DND-41 (cell line): ENCODE measurements around the gene CTAGE15.
"Not testable (repeated sequence)": the region's sequence is repeated elsewhere in the genome, so short reads cannot be mapped to it uniquely, and the experiment has no call there.

Experiments used
- ATAC-seq: fragments of 200-7000 bp; cut with Tn5 transposase; 3 replicates; pipeline ENCODE4 v1.9.1; 2021; ENCODE audit warnings: low read depth; ENCODE audit not compliant: insufficient read depth
- DNase-seq: peaks from one replicate; pipeline ENCODE4 v3.0.0-alpha.2; 2020
- H2AFZ ChIP-seq: 2 replicates; pipeline ENCODE4 v1.6.0; 2012; ENCODE audit warnings: low read depth, low read length
- H3K27ac ChIP-seq: 2 replicates; pipeline ENCODE4 v1.5.1; 2012; ENCODE audit warnings: low read length, inconsistent platforms
- H3K27me3 ChIP-seq: fragments of 200-600 bp; sonication (generic); 2 replicates; pipeline ENCODE4 v1.6.0; 2012; ENCODE audit warnings: low read length, mild to moderate bottlenecking, inconsistent platforms; ENCODE audit not compliant: insufficient read depth, poor library complexity
- H3K36me3 ChIP-seq: 2 replicates; pipeline ENCODE4 v1.5.1; 2012; ENCODE audit warnings: low read length, inconsistent platforms; ENCODE audit not compliant: insufficient read depth
- H3K4me1 ChIP-seq: 2 replicates; pipeline ENCODE4 v1.5.1; 2012; ENCODE audit warnings: mild to moderate bottlenecking, low read length; ENCODE audit not compliant: insufficient read depth
- H3K4me2 ChIP-seq: 2 replicates; pipeline ENCODE4 v1.6.0; 2012; ENCODE audit warnings: mild to moderate bottlenecking, moderate library complexity, low read length, inconsistent platforms; ENCODE audit not compliant: insufficient read depth
- H3K4me3 ChIP-seq, 2 experiments: fragments of 200-600 bp in 1 of 2; shearing (Covaris generic) in 1 of 2; 2 replicates each; pipeline ENCODE4 v1.5.1; 2012 to 2016; ENCODE audit warnings: inconsistent platforms in 2 of 2, low read length in 2 of 2, mild to moderate bottlenecking in 2 of 2, low read depth in 1 of 2, moderate library complexity in 1 of 2
- H3K79me2 ChIP-seq: 2 replicates; pipeline ENCODE4 v1.6.0; 2012; ENCODE audit warnings: low read length, inconsistent platforms; ENCODE audit not compliant: insufficient read depth
- H3K9ac ChIP-seq: 2 replicates; pipeline ENCODE4 v1.6.0; 2012; ENCODE audit warnings: low read depth, mild to moderate bottlenecking, inconsistent platforms, low read length, moderate library complexity
- H3K9me3 ChIP-seq: 2 replicates; pipeline ENCODE4 v1.5.1; 2012; ENCODE audit warnings: low read length, moderate library complexity, mild to moderate bottlenecking, inconsistent platforms; ENCODE audit not compliant: insufficient read depth, severe bottlenecking
- H4K20me1 ChIP-seq: 2 replicates; pipeline ENCODE4 v1.6.0; 2012; ENCODE audit warnings: low read length; ENCODE audit not compliant: insufficient read depth

Gene CTAGE15

DNA sequence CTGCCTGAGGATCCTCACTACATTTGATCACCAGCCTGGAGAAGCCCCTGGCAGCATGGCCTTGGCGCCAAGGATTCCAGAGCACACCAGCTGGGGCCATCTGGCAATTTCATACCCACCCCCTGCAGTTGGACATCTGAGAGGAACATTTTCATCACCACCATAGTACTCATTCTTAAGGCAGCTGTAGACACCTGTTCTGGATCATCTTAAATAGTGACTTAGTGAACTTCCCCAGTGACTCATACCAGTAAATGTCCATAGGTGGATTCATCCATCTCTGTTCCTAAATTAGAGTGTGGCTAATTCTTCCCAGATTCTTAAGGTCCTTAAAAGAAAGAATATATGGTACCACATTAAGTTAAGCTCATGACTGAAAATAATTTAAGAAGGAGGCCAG, 45.6 kb downstream of the CTAGE15 start:
- not testable (repeated sequence) for H3K4me2 ChIP-seq, H3K9me3 ChIP-seq, H2AFZ ChIP-seq, DNase-seq, H3K79me2 ChIP-seq, H4K20me1 ChIP-seq, H3K4me1 ChIP-seq, H3K27ac ChIP-seq, H3K27me3 ChIP-seq, H3K36me3 ChIP-seq, ATAC-seq, H3K9ac ChIP-seq, H3K4me3 ChIP-seq

DNA sequence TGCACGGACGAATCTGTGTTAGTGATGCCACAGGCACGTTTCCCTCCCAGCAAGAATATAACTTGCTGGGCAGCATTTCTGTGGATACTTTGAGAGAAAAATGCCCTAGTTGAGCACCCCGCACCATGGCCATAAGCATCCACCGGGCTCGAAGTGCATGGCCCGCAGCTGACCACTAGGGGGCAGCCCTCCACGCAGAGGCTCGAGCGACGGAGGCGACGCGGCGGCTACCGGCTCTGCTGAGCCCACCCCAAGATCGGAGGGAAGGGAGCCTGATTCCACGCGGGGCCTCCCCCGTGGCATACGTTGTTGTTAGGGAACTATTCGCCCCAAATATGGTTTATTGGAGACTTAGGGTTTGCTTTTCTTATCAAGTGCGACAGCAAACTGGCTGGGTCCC, 48.5 kb downstream of the CTAGE15 start:
- H3K79me2 ChIP-seq, H3K9ac ChIP-seq, H3K4me3 ChIP-seq, H3K4me2 ChIP-seq, DNase-seq, H3K27ac ChIP-seq, H4K20me1 ChIP-seq, H2AFZ ChIP-seq, H3K9me3 ChIP-seq, H3K27me3 ChIP-seq, H3K4me1 ChIP-seq, H3K36me3 ChIP-seq: not testable (repeated sequence)
- peak; percentile 38 for ATAC-seq

DNA sequence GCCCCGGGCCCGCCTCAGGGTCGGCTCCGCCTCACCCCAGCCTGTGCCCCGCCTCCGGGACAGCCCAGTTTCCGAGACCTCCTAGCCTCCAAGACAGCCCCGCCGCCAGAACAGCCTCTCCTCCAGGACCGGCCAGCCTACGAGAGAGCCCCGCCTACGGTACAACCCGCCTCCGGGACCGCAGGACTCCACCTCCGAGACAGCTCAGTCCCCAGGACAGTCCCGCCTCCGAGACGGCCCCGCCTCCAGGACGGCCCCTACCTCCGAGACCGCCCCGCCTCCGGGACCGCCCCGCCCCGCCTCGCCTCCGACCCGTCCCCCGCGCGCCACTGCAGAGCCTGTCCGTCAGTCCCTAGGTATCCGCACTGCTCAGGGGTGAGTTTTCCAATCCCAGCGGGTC, 49.0 kb downstream of the CTAGE15 start, which contains the start of gene TCAF2:
TCAF2 (plus strand) TSS at position 329 of the 400 bp plus-strand sequence.
- not testable (repeated sequence) for H2AFZ ChIP-seq, H3K9ac ChIP-seq, H3K36me3 ChIP-seq, H3K9me3 ChIP-seq, H3K27ac ChIP-seq, H3K79me2 ChIP-seq, H3K4me2 ChIP-seq, H3K27me3 ChIP-seq, H4K20me1 ChIP-seq, H3K4me1 ChIP-seq
- DNase-seq (peak; percentile 73), ATAC-seq (peak; percentile 92)
- H3K4me3 ChIP-seq, result peak within 1 kb of the TSS in 1 of 2 experiments; percentile 46; a peak in 2 of 4 replicates

DNA sequence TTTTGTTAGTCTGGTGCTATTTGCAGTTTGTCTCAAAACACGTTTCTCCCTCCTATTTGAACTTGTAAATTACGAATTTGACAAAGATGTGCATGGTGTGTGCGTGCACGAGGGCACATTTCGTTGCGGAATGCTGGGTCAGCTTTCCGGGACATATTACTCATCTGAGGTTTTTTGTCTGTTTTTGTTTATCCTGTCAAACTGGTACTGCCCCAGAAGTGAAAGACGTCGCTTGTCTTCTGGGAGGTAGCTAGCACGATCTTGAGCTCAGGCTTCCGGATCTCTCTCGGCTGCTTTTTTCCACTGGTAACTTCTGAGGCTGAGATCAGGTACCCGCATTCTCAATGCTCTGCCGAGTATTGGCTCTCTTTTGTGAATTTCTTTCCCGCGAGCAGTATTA, 49.6 kb downstream of the CTAGE15 start:
- H3K36me3 ChIP-seq, H3K4me2 ChIP-seq, H3K27me3 ChIP-seq, H3K9me3 ChIP-seq, H3K27ac ChIP-seq, DNase-seq, H3K4me3 ChIP-seq, H2AFZ ChIP-seq, H3K9ac ChIP-seq, H4K20me1 ChIP-seq, H3K79me2 ChIP-seq, H3K4me1 ChIP-seq: not testable (repeated sequence)
- peak; percentile 32 for ATAC-seq

DNA sequence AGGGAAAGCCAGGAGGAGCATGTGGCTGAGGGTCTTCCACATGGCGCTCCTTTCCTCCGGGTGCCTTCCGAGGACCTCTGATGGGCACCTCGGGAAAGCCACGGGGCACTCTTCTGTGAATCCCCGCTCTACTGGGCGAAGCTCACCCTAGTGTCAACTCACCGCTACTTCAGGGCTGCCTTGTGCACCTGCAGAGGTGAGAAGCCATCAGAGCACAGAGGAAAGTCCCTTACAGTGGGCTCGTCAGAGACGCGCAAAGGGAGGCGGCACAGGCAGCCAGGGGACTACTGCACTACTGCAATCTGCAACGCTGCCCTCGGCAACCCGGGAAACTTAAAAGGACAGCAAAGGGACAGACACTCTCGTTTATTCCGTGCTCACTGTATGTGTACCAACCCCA, 50.5 kb downstream of the CTAGE15 start:
- H3K4me1 ChIP-seq, H3K27me3 ChIP-seq, H3K4me2 ChIP-seq, H3K9ac ChIP-seq, DNase-seq, H4K20me1 ChIP-seq, H3K36me3 ChIP-seq, H2AFZ ChIP-seq, H3K79me2 ChIP-seq, H3K4me3 ChIP-seq, H3K27ac ChIP-seq, ATAC-seq, H3K9me3 ChIP-seq: not testable (repeated sequence)
